Peyer's patch (tissue), 4 donors: Measurements from ENCODE around the gene PKP4.
"Not testable (repeated sequence)": the region's sequence is repeated elsewhere in the genome, so short reads cannot be mapped to it uniquely, and the experiment has no call there.

Experiments
- CTCF ChIP-seq, 6 experiments: fragments of 450-650 bp in 4 of 6; fragments of 200-600 bp in 2 of 6; sonication (generic) in 1 of 6; IDR thresholded peaks; one replicate each; pipeline ENCODE4 v1.5.1; 2017 to 2019; ENCODE audit warnings: antibody characterized with exemption in 6 of 6, mild to moderate bottlenecking in 3 of 6, moderate library complexity in 1 of 6
- POLR2A ChIP-seq, 2 donors: fragments of 450-650 bp; IDR thresholded peaks; one replicate each; pipeline ENCODE4 v1.5.1; 2017; ENCODE audit warnings: antibody characterized with exemption in 2 of 2, mild to moderate bottlenecking in 2 of 2, moderate library complexity in 2 of 2

- not testable (repeated sequence) for TF ChIP-seq POLR2A, CTCF (IDR thresholded peaks at IDR 0.05)
These were observed 248.1 kb downstream of the PKP4 start for GRCh38 chr2:158704724-158705465.
